Measurements from ENCODE around the gene SHOC1. TPM values are rescaled to one million over a fixed set of nuclear protein-coding genes. Genes with fewer than 3 reads are reported as not detected.
"Not testable (repeated sequence)": the region's sequence is repeated elsewhere in the genome, so short reads cannot be mapped to it uniquely, and the experiment has no call there.

SHOC1 gene
- total RNA-seq, 3 donors from 2014 or later, result 0.33 TPM; not detected in 2

DNA sequence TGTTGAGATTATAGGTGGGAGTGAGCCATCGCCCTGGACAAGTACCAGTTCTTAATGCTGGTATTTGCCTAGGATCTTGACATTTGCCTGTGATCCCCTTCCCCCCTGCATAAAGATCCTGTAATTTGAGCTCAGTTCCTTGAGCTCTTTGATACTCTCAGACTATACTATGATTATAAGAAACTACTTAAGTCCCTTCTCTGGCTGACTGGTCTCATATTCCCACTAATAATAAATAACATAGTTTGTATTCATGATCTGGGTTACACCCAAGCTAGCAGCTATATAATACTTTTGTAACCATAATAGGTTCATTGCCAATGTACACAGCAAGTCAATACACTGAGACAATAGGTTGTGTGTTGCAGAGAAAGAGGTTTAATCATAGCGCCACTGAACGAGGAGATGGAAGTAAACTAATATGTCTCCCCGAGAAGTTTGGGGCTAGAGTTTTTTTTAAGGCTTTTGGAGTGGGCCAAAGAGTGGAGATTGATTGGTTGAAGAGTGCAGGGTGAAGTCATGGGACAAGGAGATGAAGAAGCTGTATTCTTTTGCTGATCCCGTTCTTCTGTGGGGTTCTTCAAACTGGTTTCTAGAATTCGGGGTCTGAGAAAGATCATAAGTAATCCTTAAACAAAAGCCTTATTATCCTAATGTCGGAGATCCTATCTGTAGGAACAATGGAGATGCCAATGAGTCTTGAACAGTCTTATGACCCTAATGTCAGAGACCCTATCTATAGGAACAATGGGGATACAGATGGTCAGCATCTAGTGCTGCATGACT lies 20.7 kb upstream of the SHOC1 start:
- Histone ChIP-seq H3K27ac (no peak overlapping the region), H3K4me1 (no peaks in the 10 kb centered on the region), H3K27me3 (no peaks in the 10 kb centered on the region), H3K36me3 (no peaks in the 10 kb centered on the region), H3K9me3 (no peaks in the 10 kb centered on the region), H3K4me3 (no peak overlapping the region)
- intact Hi-C loops (cut with DNase I; ENCODE audit: low total_unique reads), result no loop called here
- DNase-seq (ENCODE audit: low spot score in 2 of 2), result no peak
- no peak for TF ChIP-seq POLR2AphosphoS5 (IDR thresholded peaks at IDR 0.05)
- TF ChIP-seq POLR2A (IDR thresholded peaks at IDR 0.05), result no peak
- TF ChIP-seq CTCF (IDR thresholded peaks at IDR 0.05), result no peak

DNA sequence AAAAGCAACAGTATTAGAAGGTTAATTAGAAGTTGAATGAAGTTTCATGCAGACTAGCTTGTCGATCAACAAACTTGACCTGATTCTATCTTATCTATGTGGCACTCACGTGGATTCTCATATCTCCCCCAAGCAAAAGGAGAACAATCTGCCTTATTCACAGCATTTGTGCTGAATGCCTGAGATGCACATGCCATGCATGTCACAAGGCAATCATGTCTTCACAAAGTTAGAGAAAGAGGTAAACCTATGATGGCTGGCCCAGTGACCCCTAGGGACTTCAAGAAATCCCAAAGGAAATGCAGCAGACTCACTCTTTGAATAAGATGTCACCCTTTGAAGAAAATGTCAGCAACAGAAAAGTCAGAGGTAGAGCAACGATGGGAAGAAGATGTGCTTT lies 17.6 kb upstream of the SHOC1 start:
- H3K9me3 ChIP-seq, result no peaks in the 10 kb centered on the region
- H3K4me3 ChIP-seq, result no peak overlapping the region
- no peak for DNase-seq (ENCODE audit: low spot score in 2 of 2)
- no peaks in the 10 kb centered on the region for H3K36me3 ChIP-seq
- H3K4me1 ChIP-seq, result no peaks in the 10 kb centered on the region
- TF ChIP-seq POLR2AphosphoS5 (IDR thresholded peaks at IDR 0.05) (no peak), POLR2A (IDR thresholded peaks at IDR 0.05) (no peak), CTCF (IDR thresholded peaks at IDR 0.05) (no peak)
- no peaks in the 10 kb centered on the region for H3K27me3 ChIP-seq
- H3K27ac ChIP-seq, result no peak overlapping the region
- intact Hi-C loops (cut with DNase I; ENCODE audit: low total_unique reads), result no loop called here

- H3K27ac ChIP-seq, result no peak overlapping the region
- no peak overlapping the region for H3K4me3 ChIP-seq
- H3K36me3 ChIP-seq, result no peaks in the 10 kb centered on the region
- DNase-seq (ENCODE audit: low spot score in 2 of 2), result no peak
- TF ChIP-seq CTCF (IDR thresholded peaks at IDR 0.05), result no peak
- TF ChIP-seq POLR2AphosphoS5 (IDR thresholded peaks at IDR 0.05), result no peak
- TF ChIP-seq POLR2A (IDR thresholded peaks at IDR 0.05), result no peak
- no peaks in the 10 kb centered on the region for H3K4me1 ChIP-seq
- H3K27me3 ChIP-seq, result no peaks in the 10 kb centered on the region
- intact Hi-C loops (cut with DNase I; ENCODE audit: low total_unique reads), result no loop called here
- H3K9me3 ChIP-seq, result no peaks in the 10 kb centered on the region
Measured at GRCh38 chr9:111810908-111811307, 16.2 kb upstream of the SHOC1 start.

- H3K9me3 ChIP-seq; intact Hi-C loops (cut with DNase I; ENCODE audit: low total_unique reads); H3K27me3 ChIP-seq; DNase-seq (ENCODE audit: low spot score in 2 of 2); H3K4me3 ChIP-seq; H3K27ac ChIP-seq; H3K4me1 ChIP-seq; H3K36me3 ChIP-seq: not testable (repeated sequence)
Measured at GRCh38 chr9:111810415-111810814, 15.7 kb upstream of the SHOC1 start.

DNA sequence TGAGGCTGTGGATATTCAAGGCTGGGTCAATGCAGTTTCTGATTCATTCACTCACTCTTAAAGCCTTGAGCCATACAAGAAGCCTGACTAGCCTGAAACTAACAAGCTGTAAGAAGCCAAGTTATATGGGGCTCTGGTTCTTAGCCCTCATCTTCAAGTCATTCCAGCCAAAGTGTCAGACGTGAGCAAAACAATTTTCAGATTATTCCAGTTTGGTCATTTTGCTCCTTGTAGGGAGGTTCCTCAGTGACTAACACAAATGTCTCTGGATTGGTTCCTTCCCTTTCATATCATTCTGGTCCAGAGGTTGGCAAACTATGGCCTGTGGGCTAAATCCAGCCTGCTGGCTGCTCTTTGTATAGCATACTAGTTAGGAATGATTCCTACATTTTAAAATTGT lies 12.5 kb upstream of the SHOC1 start:
- intact Hi-C loops (cut with DNase I; ENCODE audit: low total_unique reads), result no loop called here
- TF ChIP-seq POLR2AphosphoS5 (IDR thresholded peaks at IDR 0.05) (no peak), POLR2A (IDR thresholded peaks at IDR 0.05) (no peak), CTCF (IDR thresholded peaks at IDR 0.05) (no peak)
- Histone ChIP-seq H3K36me3 (no peaks in the 10 kb centered on the region), H3K27me3 (no peaks in the 10 kb centered on the region), H3K9me3 (no peaks in the 10 kb centered on the region), H3K4me1 (no peaks in the 10 kb centered on the region), H3K27ac (no peak overlapping the region), H3K4me3 (no peak overlapping the region)
- DNase-seq (ENCODE audit: low spot score in 2 of 2), result no peak

Measured in breast epithelium (tissue), 4 donors.